ENCODE measurements around the gene AFF2.

The AFF2 gene

GRCh38 chrX:148556498-148556897 is 56.1 kb downstream of the AFF2 start:
- no peak for TF ChIP-seq CTCF (IDR thresholded peaks at IDR 0.05)
- no peaks in the 10 kb centered on the region for H3K36me3 ChIP-seq (ENCODE audit: control insufficient read depth, insufficient read depth, low read length)
- H3K4me3 ChIP-seq (ENCODE audit: low read depth, low read length) = no peak overlapping the region
- H3K79me2 ChIP-seq = no peaks in the 10 kb centered on the region
- H3K27ac ChIP-seq = no peak overlapping the region
- H3K9me3 ChIP-seq (ENCODE audit: control insufficient read depth, low read length) = no peaks in the 10 kb centered on the region
- no peak overlapping the region for H2AFZ ChIP-seq
- H3K4me1 ChIP-seq = no peaks in the 10 kb centered on the region
- H3K4me2 ChIP-seq (ENCODE audit: low read length) = no peak overlapping the region
- H3K9ac ChIP-seq = no peak overlapping the region
- H3K27me3 ChIP-seq (ENCODE audit: control insufficient read depth, insufficient read depth, low read length) = no peaks in the 10 kb centered on the region

GRCh38 chrX:148562846-148563245 is 62.4 kb downstream of the AFF2 start:
- Histone ChIP-seq H3K4me2 (ENCODE audit: low read length) (no peak overlapping the region), H3K4me1 (no peaks in the 10 kb centered on the region), H3K9ac (no peak overlapping the region), H3K79me2 (no peaks in the 10 kb centered on the region), H3K36me3 (ENCODE audit: control insufficient read depth, insufficient read depth, low read length) (no peaks in the 10 kb centered on the region), H2AFZ (no peak overlapping the region), H3K27me3 (ENCODE audit: control insufficient read depth, insufficient read depth, low read length) (no peaks in the 10 kb centered on the region), H3K4me3 (ENCODE audit: low read depth, low read length) (no peak overlapping the region), H3K27ac (no peak overlapping the region), H3K9me3 (ENCODE audit: control insufficient read depth, low read length) (no peaks in the 10 kb centered on the region)
- TF ChIP-seq CTCF (IDR thresholded peaks at IDR 0.05) = no peak

GRCh38 chrX:148567229-148567628 is 66.8 kb downstream of the AFF2 start:
- no peaks in the 10 kb centered on the region for H3K79me2 ChIP-seq
- TF ChIP-seq CTCF (IDR thresholded peaks at IDR 0.05) = no peak

GRCh38 chrX:148567779-148568178 is 67.4 kb downstream of the AFF2 start:
- Histone ChIP-seq H3K9ac (no peak overlapping the region), H3K27ac (no peak overlapping the region), H3K4me1 (no peaks in the 10 kb centered on the region), H3K79me2 (no peaks in the 10 kb centered on the region), H3K9me3 (ENCODE audit: control insufficient read depth, low read length) (no peaks in the 10 kb centered on the region), H3K27me3 (ENCODE audit: control insufficient read depth, insufficient read depth, low read length) (no peaks in the 10 kb centered on the region), H3K36me3 (ENCODE audit: control insufficient read depth, insufficient read depth, low read length) (no peaks in the 10 kb centered on the region), H3K4me2 (ENCODE audit: low read length) (no peak overlapping the region), H2AFZ (no peak overlapping the region), H3K4me3 (ENCODE audit: low read depth, low read length) (no peak overlapping the region)
- no peak for TF ChIP-seq CTCF (IDR thresholded peaks at IDR 0.05)

More at GRCh38 chrX:148567229-148567628, 66.8 kb downstream of the AFF2 start:
- Histone ChIP-seq H3K4me3 (ENCODE audit: low read depth, low read length) (no peak overlapping the region), H3K27me3 (ENCODE audit: control insufficient read depth, insufficient read depth, low read length) (no peaks in the 10 kb centered on the region), H3K4me1 (no peaks in the 10 kb centered on the region), H3K27ac (no peak overlapping the region), H3K36me3 (ENCODE audit: control insufficient read depth, insufficient read depth, low read length) (no peaks in the 10 kb centered on the region), H3K9ac (no peak overlapping the region), H3K9me3 (ENCODE audit: control insufficient read depth, low read length) (no peaks in the 10 kb centered on the region), H3K4me2 (ENCODE audit: low read length) (no peak overlapping the region), H2AFZ (no peak overlapping the region)

- Histone ChIP-seq H3K4me1 (no peaks in the 10 kb centered on the region), H3K4me3 (ENCODE audit: low read depth, low read length) (no peak overlapping the region), H3K27me3 (ENCODE audit: control insufficient read depth, insufficient read depth, low read length) (no peaks in the 10 kb centered on the region), H3K4me2 (ENCODE audit: low read length) (no peak overlapping the region), H3K9me3 (ENCODE audit: control insufficient read depth, low read length) (no peaks in the 10 kb centered on the region), H2AFZ (no peak overlapping the region), H3K27ac (no peak overlapping the region), H3K9ac (no peak overlapping the region), H3K79me2 (no peaks in the 10 kb centered on the region), H3K36me3 (ENCODE audit: control insufficient read depth, insufficient read depth, low read length) (no peaks in the 10 kb centered on the region)
- TF ChIP-seq CTCF (IDR thresholded peaks at IDR 0.05) = no peak
These were observed 68.3 kb downstream of the AFF2 start for GRCh38 chrX:148568763-148569162.
